NB4 (cell line): Measurements from ENCODE around the gene KIAA1671.

Experiments used
- CTCF ChIP-seq: IDR thresholded peaks from one replicate; pipeline ENCODE4 v1.5.1; 2012; ENCODE audit warnings: low read depth, low read length
- MAX ChIP-seq: IDR thresholded peaks from 2 replicates; pipeline ENCODE4 v1.6.1; 2011; ENCODE audit warnings: low read depth, low read length
- POLR2A ChIP-seq: IDR thresholded peaks from 2 replicates; pipeline ENCODE4 v1.6.1; 2011; ENCODE audit warnings: mild to moderate bottlenecking; ENCODE audit not compliant: insufficient read length; ENCODE audit errors: extremely low read depth

- no peak for TF ChIP-seq CTCF
- no peak for TF ChIP-seq POLR2A
- no peak for TF ChIP-seq MAX
Measured at GRCh38 chr22:25110596-25110845, 158.0 kb downstream of the KIAA1671 start.
